ENCODE measurements around the gene FAT4. TPM values are rescaled to one million over a fixed set of nuclear protein-coding genes. Genes with fewer than 3 reads are reported as not detected.

Gene FAT4
- 9.0 and 15.1 TPM in 2 replicates for total RNA-seq

DNA sequence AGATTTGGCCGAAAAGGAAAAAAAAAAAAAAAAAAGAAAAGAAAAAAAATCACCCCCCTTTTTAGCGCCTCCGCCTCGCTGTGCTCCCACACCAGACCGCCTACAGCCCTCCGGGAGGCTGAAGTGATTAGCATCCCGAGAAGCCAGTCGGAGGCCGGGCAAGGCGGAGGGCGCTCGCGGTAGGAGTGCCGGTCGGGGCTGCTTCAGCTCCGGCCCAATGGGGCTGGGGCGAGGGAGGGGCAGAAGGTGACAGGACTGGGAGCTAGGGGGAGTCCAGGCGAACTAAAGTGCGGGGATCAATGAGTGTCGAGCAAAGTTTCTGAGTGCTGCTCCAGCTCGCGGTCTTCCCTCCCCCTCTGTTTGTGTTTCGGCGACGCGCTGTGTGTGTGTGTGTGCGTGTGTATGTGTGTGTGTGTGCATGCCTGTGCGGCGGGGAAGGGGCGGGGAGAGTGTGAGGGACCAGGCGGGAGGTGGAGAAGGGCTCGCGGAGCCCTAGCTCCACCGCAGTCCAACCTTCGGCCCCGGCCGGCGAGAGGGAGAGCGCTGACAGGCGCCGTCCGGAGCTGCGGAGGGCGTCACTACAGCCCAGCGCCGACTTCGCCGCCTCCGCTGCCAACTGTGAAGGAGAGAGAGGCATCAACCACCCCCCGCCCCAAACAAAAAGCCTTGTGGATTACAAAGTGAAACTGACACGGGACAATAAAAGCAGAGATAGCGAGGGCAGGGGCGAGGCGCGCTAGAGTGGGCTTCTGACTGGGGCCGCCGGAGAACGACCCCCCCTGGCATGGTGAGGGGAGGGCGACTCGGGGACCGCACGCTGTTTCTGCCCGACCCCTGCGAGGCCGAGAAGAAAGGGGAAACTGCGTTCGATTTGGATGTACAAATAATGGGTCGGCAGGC lies at the start of gene FAT4:
TSS of gene FAT4 (plus strand) at position 280 of the 900 bp plus-strand sequence. CDS start 1,457 bp downstream, outside the sequence.

Small RNA genes within 50 kb of the gene (small RNA-seq; reads per million reads assigned to genes)
- not detected for gene RF00019

All from placental epithelial cell (primary cell).